GM12878 (cell line): ENCODE measurements around the gene TTLL11.

ENCODE experiments used
- CTCF ChIP-seq, 3 experiments: IDR thresholded peaks in 2 of 3; conservative IDR thresholded peaks in 1 of 3; 2 replicates each; pipeline ENCODE4 v1.5.1; 2011; ENCODE audit warnings: low read depth in 3 of 3, low read length in 3 of 3, mild to moderate bottlenecking in 3 of 3, control low read depth in 2 of 3, moderate library complexity in 2 of 3, inconsistent platforms in 1 of 3, mixed read lengths in 1 of 3; ENCODE audit not compliant: control insufficient read depth in 2 of 3, insufficient read depth in 1 of 3; ENCODE audit errors: extremely low read depth in 1 of 3
- EZH2 ChIP-seq: IDR thresholded peaks from 2 replicates; pipeline ENCODE4 v1.6.1; 2012; ENCODE audit warnings: low read depth, mild to moderate bottlenecking, control low read depth, inconsistent platforms, low read length, borderline replicate concordance; ENCODE audit not compliant: control insufficient read depth
- POLR2A ChIP-seq: IDR thresholded peaks from 2 replicates; pipeline ENCODE4 v1.6.1; 2011; ENCODE audit warnings: low read depth, mild to moderate bottlenecking, low read length
- POLR2AphosphoS5 ChIP-seq: IDR thresholded peaks from 2 replicates; pipeline ENCODE4 v1.6.1; 2011; ENCODE audit warnings: mild to moderate bottlenecking, low read length, inconsistent platforms
- SIX5 ChIP-seq: IDR thresholded peaks from 2 replicates; pipeline ENCODE4 v1.6.1; 2011; ENCODE audit warnings: mild to moderate bottlenecking, low read depth, low read length, moderate library complexity; ENCODE audit not compliant: severe bottlenecking
- SMARCA5 ChIP-seq: fragments of 450-650 bp; IDR thresholded peaks from 2 replicates; pipeline ENCODE4 v1.6.1; 2017; ENCODE audit warnings: mild to moderate bottlenecking

- TF ChIP-seq POLR2AphosphoS5 (no peak), CTCF (IDR thresholded peaks at IDR 0.05 in 2 of 3, conservative IDR thresholded peaks at IDR 0.05 in 1 of 3; ENCODE audit: control insufficient read depth in 2 of 3, extremely low read depth in 1 of 3, insufficient read depth in 1 of 3, low read depth in 3 of 3, low read length in 3 of 3) (no peak), EZH2 (no peak), SMARCA5 (no peak), POLR2A (no peak), SIX5 (no peak)
Observed at GRCh38 chr9:122138560-122139268, 45.6 kb upstream of the TTLL11 start.
